ENCODE data around the gene BTBD6. TPM values are rescaled to one million over a fixed set of nuclear protein-coding genes. Genes with fewer than 3 reads are reported as not detected.

Gene BTBD6
- polyA plus RNA-seq, 1 experiment: 27.3 TPM

DNA sequence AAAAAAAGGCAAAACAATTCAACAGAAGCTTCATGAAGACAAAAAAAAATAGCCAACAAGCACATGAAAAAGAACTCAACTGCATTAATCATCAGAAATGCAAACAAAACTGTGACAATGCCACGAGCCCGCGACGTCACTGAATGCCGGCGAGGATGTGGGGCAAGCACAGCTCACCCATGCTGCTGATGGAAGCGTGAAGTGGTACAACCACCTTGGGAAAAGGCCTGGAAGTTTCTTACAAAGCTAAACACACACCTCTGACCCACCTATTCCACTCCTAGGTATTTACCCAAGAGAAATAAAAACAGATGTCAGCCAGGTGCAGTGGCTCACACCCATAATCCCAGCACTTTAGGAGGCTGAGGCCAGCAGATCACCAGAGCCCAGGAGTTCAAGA, 10.5 kb downstream of the BTBD6 start:
- TF ChIP-seq, protein P1, sequence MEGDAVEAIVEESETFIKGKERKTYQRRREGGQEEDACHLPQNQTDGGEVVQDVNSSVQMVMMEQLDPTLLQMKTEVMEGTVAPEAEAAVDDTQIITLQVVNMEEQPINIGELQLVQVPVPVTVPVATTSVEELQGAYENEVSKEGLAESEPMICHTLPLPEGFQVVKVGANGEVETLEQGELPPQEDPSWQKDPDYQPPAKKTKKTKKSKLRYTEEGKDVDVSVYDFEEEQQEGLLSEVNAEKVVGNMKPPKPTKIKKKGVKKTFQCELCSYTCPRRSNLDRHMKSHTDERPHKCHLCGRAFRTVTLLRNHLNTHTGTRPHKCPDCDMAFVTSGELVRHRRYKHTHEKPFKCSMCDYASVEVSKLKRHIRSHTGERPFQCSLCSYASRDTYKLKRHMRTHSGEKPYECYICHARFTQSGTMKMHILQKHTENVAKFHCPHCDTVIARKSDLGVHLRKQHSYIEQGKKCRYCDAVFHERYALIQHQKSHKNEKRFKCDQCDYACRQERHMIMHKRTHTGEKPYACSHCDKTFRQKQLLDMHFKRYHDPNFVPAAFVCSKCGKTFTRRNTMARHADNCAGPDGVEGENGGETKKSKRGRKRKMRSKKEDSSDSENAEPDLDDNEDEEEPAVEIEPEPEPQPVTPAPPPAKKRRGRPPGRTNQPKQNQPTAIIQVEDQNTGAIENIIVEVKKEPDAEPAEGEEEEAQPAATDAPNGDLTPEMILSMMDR (IDR thresholded peaks at IDR 0.05; ENCODE audit: low read depth, low read length): no peak

DNA sequence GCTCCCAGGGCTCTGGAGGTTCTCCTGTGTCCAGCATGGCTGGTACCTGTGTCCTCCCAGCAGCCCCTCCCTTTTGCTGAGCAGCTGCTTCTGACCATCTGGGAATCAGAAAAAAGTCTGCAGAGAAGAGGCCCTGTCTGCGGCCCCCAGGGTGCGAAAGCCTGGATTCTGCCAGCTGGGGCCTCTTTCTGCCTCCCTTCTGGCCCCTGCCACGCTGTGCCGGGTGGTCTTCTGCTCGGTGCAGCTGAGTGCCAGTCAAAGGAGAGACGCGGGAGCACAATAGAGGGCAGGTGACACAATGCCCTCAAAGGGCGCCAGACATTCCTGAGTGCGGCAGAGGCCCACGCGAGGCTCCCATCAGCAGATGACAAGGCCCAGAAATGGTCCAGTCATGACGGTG, 12.6 kb downstream of the BTBD6 start:
- DNase-seq (ENCODE audit: low read depth, low spot score): no peak
- H3K27ac ChIP-seq (ENCODE audit: low read depth, low read length): no peak overlapping the region
- no peaks in the 10 kb centered on the region for H3K27me3 ChIP-seq (ENCODE audit: control insufficient read depth, insufficient read depth, low read length)
- H3K9me3 ChIP-seq (ENCODE audit: control insufficient read depth, insufficient read depth, low read length): no peaks in the 10 kb centered on the region; the same call in 1 of the 2 replicates
- CTCF ChIA-PET: interaction anchor here (0.6 to 1.8 kb wide), 3 partner anchors 13 to 174 kb away, joined by 3 to 4 read pairs (median 4); partner anchors contain the start of gene BTBD6
- no peak overlapping the region for H3K4me3 ChIP-seq (ENCODE audit: low read depth, low read length)
- TF ChIP-seq, protein P1 (IDR thresholded peaks at IDR 0.05; ENCODE audit: low read depth, low read length): no peak
- POLR2A ChIA-PET: no interaction called here

More for the DNA sequence above, 10.5 kb downstream of the BTBD6 start:
- H3K27me3 ChIP-seq (ENCODE audit: control insufficient read depth, insufficient read depth, low read length): no peaks in the 10 kb centered on the region
- H3K27ac ChIP-seq (ENCODE audit: low read depth, low read length): no peak overlapping the region
- ChIA-PET POLR2A (no interaction called here), CTCF (interaction anchor here (1.5 to 1.9 kb wide), 2 partner anchors 9 to 23 kb away, joined by 4 to 5 read pairs; no protein-coding TSS in a partner anchor)
- no peaks in the 10 kb centered on the region; the same call in 1 of the 2 replicates for H3K9me3 ChIP-seq (ENCODE audit: control insufficient read depth, insufficient read depth, low read length)
- DNase-seq (ENCODE audit: low read depth, low spot score): no peak
- H3K4me3 ChIP-seq (ENCODE audit: low read depth, low read length): no peak overlapping the region

DNA sequence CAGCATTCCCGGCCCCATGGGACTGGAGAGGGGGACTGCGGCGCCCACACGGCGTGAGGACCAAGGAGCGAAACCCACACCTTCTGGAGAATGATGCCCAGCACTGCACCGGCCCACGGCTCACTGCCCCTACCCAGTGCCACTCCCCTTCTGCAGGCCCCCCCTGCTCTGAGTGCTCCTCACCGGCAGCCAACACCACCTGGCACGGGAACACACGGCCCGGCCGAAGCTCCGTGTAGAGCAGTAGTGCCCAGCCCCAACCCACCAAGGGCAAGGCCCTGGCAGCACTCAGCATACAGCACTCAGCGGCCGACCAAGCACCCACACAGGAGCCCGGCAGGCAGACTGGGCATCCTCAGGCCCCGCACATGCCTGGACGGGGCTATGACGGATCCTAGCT, 13.4 kb downstream of the BTBD6 start:
- TF ChIP-seq, protein P1 (IDR thresholded peaks at IDR 0.05; ENCODE audit: low read depth, low read length): no peak
- Histone ChIP-seq H3K9me3 (ENCODE audit: control insufficient read depth, insufficient read depth, low read length) (no peaks in the 10 kb centered on the region; the same call in 1 of the 2 replicates), H3K4me3 (ENCODE audit: low read depth, low read length) (no peak overlapping the region), H3K27ac (ENCODE audit: low read depth, low read length) (no peak overlapping the region), H3K27me3 (ENCODE audit: control insufficient read depth, insufficient read depth, low read length) (no peaks in the 10 kb centered on the region)
- ChIA-PET POLR2A (no interaction called here), CTCF (no interaction called here)
- no peak for DNase-seq (ENCODE audit: low read depth, low spot score)

DNA sequence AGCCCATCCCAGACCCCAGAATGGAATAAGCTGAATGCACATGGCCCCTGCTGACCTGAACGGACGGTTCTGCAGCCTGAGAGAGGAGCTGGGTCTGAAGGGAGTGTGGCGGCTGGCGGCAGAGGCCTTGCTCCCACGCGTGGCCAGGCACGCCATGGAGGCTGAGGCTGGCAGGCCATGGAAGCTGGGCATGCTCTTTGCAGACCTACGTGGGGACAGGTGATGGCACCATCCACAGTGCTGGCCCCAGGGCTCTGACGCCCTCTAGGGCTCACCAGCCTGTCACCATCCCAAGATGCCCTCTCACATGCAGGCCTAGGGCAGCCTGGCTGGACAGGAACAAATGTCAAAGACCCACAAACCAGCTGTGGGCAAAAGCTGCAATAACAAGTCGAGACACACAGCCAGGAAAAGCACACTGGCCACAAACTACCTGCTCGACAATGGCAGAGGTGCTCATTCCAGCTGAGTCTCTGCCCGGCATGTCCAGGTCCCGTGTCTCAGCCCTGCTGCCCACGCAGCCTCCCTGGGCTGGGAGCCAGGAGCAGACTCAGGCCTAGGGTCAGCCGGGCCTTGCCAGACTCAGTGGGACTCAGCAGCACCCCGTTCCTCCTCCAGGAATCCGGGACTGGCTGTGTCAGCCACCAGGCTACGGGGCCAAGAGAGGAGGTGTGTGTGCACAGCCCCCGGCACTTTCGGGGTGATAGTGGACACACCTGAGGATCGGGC, 19.7 kb downstream of the BTBD6 start:
- TF ChIP-seq, protein P1 (IDR thresholded peaks at IDR 0.05; ENCODE audit: low read depth, low read length): no peak
- Histone ChIP-seq H3K4me3 (ENCODE audit: low read depth, low read length) (no peak overlapping the region), H3K27me3 (ENCODE audit: control insufficient read depth, insufficient read depth, low read length) (no peaks in the 10 kb centered on the region), H3K9me3 (ENCODE audit: control insufficient read depth, insufficient read depth, low read length) (no peaks in the 10 kb centered on the region; the same call in 1 of the 2 replicates), H3K27ac (ENCODE audit: low read depth, low read length) (no peak overlapping the region)
- DNase-seq (ENCODE audit: low read depth, low spot score): no peak
- ChIA-PET POLR2A (no interaction called here), CTCF (no interaction called here)

DNA sequence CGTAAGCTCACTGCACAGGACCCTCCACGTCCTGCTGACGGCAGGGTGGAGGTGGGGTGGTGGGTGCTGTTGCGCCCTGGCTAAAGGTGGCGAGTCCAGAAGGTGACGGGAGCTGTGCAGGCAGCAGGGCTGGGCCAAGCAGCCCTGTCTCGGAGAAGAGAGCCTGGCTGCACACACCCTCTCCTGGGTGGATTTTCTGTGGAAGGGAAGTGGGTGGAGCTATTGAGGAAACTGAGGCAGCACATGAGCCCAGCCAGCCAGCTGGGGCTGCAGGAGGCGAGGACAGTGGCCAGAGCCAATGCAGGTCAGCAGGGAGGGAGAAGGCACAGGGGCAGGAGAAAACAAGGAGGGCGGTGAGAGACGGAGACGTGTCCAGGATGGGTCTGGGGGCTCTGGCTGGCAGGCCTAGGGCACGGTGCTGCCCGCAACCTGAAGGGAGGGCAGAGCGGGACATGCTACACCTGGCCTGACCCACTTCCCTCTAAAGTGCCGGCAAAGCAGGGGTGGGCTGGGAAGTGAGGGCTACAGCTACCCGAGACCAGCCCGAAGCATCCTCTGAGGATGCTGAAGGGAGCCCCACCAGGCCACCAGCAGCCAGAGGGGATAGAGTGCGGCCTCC, 20.5 kb downstream of the BTBD6 start:
- Histone ChIP-seq H3K27ac (ENCODE audit: low read depth, low read length) (no peak overlapping the region), H3K27me3 (ENCODE audit: control insufficient read depth, insufficient read depth, low read length) (no peaks in the 10 kb centered on the region), H3K4me3 (ENCODE audit: low read depth, low read length) (no peak overlapping the region), H3K9me3 (ENCODE audit: control insufficient read depth, insufficient read depth, low read length) (no peaks in the 10 kb centered on the region)
- ChIA-PET CTCF (no interaction called here), POLR2A (no interaction called here)
- DNase-seq (ENCODE audit: low read depth, low spot score): no peak
- TF ChIP-seq, protein P1 (IDR thresholded peaks at IDR 0.05; ENCODE audit: low read depth, low read length): no peak

All from AG04450 (cell line).